HG03565 (cell line): Measurements from ENCODE around the gene CRTC3.

Source experiments
- ATAC-seq: cut with Tn5 transposase; IDR thresholded peaks from one replicate; pipeline ENCODE4 v1.9.1; 2021; ENCODE audit warnings: mild to moderate bottlenecking, moderate library complexity; ENCODE audit not compliant: unreplicated experiment

Gene CRTC3

GRCh38 chr15:90591524-90591923 lies 61.8 kb downstream of the CRTC3 start:
- ATAC-seq: no peak

GRCh38 chr15:90592131-90592881 lies 62.6 kb downstream of the CRTC3 start:
- ATAC-seq: no peak

DNA sequence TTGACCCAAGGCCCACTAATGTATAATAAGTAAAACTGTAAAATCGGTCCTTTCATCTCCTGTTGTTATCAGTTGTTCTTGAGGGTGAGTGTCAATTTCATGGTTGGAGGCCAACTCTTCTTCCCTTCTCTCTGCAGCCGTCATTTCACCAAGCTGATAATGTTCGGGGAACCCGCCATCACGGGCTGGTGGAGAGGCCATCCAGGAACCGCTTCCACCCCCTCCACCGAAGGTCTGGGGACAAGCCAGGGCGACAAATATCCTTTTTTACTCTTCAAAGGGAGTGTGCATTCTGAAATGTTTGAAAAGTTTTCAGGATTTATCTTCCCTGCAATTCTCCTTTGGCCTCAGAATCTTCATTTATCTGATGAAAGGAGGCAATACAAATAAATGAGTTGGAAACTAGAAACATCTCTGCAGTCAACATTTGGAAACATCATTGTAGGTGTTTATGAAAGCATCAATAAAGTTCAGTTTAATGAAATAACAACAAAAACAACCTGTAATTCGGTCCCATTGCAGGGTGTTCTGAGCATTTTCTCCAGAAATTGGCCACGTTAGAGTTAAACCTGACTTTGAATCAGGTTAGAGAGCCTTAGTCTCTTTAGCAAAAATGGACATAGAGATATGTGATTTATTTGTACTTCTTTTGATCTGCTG lies 63.9 kb downstream of the CRTC3 start:
- no peak for ATAC-seq

DNA sequence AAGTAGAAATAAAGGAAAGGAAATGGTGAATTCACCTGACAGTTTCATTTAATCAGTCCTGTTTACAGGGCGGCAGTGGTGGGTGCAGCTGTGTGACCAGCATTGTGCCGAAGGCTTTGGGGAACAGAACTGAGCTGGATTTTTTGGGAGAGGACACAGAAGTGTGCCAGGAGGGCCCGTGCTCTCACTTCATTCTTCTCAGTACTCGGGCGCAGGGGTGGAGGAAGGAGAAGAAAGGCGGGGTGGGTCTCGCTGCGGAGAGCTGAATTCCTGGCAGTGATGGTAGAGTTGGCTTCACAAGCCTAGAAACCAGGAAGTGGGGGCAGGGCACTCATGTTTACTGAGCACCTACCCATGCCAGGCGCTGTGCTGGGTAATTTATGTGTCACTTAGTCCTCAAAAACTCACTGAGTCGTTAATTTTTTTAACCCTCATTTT lies 64.6 kb downstream of the CRTC3 start:
- no peak for ATAC-seq

- no peak for ATAC-seq
Observed at GRCh38 chr15:90595763-90596155, 66.0 kb downstream of the CRTC3 start.

DNA sequence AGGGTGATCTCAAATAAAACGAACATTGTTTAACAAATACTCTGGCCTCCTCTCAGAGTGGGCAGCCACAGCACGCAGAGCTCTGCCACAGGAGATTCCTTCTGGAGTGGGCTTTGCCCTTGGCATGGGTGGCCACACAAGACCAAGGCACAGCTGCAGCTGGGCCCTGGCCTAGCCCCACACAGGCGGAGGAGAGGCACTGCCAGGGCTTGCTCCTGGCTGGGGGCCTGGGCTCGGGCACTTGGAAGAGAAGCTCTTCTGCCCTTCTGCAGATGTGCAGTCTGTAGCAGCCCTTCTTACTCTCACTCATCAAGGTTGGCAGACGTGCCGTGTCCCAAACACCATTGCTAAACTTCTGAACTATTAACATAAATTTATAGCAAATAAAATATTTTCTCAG lies 67.2 kb downstream of the CRTC3 start:
- ATAC-seq: no peak

DNA sequence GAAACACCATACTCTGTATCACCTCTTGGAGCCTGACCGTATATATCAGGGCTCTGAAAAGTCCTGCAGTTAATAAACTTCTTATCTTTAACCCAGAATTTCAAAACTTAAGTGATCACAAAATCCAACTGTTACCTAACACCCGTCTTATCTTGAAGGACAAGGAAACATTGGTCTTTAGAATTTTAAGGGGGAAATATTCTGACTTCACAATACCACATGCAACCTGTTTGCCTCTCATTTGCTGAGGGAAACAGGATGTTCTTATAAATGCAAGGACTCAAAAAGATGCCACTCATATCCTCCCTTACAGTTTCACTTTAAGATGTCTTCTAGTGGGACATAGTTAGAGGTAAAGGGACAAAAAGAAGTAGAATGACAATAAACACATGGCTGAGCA lies 67.9 kb downstream of the CRTC3 start:
- peak; percentile 35 for ATAC-seq

DNA sequence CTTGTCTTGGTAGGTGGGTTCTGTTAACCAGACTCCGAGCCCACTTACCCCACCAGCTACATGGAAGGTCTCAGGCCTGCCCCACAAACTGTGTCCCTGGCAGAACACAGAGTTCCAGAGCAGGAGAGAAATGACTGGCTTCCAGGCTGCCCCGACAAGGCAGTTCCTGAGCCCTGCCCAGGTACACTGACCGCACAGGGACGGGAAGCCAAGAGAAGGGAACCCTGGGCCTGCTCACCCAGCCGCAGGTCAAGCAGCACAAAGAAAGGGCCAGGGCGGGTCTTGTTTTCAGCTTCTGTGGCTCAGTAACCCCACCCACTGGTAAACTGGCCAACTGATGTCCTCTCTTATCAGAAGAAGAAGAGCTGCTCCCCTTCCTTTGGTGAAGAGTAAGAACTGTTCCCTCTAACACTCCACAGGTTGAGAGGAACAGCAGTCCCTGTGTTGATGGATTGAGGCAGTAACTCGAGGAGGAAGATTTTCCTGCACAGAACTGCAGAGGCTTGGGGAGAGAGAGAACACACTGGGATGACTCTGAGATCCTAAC lies 68.4 kb downstream of the CRTC3 start:
- ATAC-seq: peak; percentile 21

DNA sequence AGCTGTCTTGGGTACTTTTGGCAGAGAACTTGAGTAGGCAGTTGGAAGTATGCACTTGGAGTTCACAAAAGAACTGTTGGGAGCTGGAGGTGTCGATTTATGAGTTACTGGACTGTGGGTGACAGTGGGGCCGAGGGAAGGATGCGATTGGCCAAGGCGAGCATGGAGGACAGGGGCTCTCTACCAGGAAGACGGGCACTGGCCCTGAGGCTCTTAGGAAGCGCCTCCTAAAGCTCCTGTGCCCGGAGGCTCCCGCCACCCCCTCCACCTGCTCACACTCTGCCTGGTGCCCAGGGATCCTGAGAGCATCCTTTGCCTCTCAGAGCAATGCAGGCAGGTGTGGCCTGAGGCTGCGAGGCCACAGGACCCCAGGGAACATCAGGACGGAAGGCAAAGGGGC lies 69.0 kb downstream of the CRTC3 start:
- no peak for ATAC-seq

- no peak for ATAC-seq
Observed at GRCh38 chr15:90599116-90599515, 69.4 kb downstream of the CRTC3 start.

- no peak for ATAC-seq
Observed at GRCh38 chr15:90599644-90600043, 69.9 kb downstream of the CRTC3 start.

GRCh38 chr15:90600954-90601353 lies 71.2 kb downstream of the CRTC3 start:
- no peak for ATAC-seq

DNA sequence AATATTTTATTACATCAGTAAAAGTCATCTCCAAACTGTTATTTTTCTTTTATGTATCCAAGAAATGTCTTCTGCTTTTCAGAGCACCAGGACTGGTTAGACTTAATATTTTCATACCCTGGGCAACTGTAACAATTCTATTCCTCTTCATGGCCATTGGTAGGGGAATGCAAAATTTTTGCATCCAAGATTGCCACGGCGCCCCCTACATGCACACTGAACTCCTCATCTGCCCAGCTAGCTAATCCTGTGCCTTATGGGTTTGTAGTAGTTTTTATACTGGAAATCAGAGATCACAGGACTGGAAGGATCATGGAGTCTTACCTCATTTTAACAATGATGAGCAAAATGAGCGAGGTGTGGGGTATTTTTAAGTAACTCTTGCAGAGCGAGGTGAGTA lies 74.2 kb downstream of the CRTC3 start:
- no peak for ATAC-seq

DNA sequence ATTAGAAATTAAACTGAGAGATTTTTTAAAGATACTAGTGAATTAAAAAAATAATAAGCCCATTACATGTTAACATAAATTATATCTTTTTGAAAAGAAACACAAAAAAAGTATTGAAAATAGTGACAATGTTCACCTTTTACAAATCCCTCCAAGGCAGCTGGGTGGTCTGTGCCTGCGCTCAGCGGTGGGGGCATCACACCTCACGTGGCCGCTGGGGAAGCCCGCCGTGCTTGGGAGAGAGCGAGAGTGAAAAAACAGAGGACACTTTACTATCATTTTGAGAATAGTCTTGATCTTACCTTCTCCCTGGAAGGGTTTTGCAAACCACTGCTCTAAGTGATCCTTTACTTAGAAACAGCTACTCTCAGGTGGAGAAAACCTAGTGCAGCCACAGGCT lies 76.9 kb downstream of the CRTC3 start:
- no peak for ATAC-seq

- no peak for ATAC-seq
Observed at GRCh38 chr15:90607361-90607760, 77.6 kb downstream of the CRTC3 start.

DNA sequence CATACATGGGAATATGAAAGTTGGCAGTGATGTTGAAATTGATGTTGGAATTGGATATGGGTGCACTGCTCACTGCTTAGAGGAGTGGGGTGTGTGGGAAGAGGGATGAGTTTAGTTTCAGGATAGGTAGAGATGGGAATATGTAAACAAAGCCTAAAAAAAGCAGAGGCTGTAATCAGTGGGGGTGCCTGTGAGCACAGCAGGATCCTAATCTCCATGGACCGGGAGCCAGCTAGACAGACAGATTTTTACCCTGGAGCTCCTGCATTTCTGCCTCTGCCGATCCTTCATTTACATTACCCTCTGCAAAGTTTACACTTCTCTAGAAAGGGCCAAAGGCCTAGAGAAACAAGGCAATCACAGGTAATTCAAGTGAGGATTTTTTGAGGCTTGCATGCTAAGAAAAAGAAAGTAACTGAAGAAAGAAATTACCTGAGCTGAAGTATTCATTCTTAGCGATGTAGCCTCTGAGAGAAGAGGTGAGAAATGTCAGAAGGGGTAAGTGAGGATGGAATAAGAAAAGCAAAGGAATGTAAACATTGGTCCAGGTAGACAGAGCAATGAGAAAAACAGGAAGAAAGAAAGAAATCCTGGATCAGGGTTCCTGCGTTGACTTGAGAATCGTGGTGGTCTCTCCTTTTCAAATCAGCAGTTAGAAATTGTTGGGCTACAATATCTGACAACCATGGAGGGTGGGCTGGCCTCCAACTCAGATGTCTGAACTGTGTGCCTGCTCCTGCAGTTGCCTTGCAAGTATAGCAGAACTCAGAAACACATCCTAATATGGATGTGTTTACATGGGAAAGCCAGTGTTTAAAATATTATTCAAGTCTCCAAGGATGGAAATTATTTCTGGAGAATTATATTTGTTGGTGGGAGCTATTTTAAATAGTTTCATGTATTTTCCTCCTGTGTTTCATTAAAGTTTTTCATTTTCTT lies 79.8 kb downstream of the CRTC3 start:
- no peak for ATAC-seq

- ATAC-seq: no peak
Observed at GRCh38 chr15:90610190-90610589, 80.5 kb downstream of the CRTC3 start.

DNA sequence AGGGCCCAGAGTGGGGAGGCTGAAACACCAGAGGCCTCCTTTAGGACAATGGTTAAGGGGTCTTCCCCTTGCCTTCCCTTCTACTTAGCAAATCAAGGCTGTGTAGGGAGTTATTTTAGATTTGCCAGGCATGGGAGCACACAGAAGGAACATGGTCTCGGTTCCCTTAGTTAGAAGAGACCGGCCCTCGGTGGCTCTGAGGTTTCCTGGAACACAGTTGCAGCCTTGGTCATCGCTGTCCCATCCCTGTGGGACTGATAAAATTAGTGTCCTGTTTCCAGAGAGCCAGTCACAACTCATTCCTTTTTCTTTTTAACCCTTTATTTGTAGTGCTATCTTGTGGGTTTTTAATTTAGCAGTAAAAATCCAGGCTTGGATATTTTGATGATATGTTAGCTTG lies 81.4 kb downstream of the CRTC3 start:
- no peak for ATAC-seq

- ATAC-seq: no peak
Observed at GRCh38 chr15:90617171-90617570, 87.4 kb downstream of the CRTC3 start.

- no peak for ATAC-seq
Observed at GRCh38 chr15:90617668-90618097, 88.0 kb downstream of the CRTC3 start.
